HL-60/S4 treated with phorbol 12-myristate 13-acetate at 8.2 ng/mL for 4 days and 3 days (cell line): ENCODE results near the gene PHLDB2.

Experiments used
- in situ Hi-C: fragments of 300-500 bp; cut with MboI; formaldehyde crosslinking; loops from 2 replicates; pipeline ENCODE4 v1.15.0; 2022; ENCODE audit warnings: low sequenced_read_pairs

PHLDB2 gene

GRCh38 chr3:111923095-111923771 lies 64.2 kb downstream of the PHLDB2 start:
- in situ Hi-C loops: no loop called here

DNA sequence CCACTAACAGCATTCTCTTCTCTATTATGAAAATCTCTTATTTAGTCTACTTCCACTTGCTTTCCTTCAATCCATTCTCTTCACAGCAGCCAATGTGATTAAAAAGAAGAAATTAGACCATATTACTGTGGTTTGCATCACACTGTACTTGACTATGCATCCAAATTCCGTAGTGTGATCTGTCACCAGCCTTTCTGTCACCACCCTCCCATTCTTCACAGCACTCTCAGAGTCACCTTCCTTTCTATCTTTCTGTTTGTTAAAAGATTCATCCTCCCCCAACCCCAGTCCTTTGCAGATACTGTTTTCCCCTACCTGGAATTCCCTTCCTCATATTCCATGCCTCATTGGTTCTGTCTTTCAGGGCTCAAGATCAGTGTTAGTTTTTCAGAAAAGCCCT lies 64.7 kb downstream of the PHLDB2 start:
- in situ Hi-C loops: no loop called here

- in situ Hi-C loops: no loop called here
Observed at GRCh38 chr3:111924283-111924682, 65.2 kb downstream of the PHLDB2 start.

- in situ Hi-C loops: no loop called here
Observed at GRCh38 chr3:111926266-111926676, 67.2 kb downstream of the PHLDB2 start.

DNA sequence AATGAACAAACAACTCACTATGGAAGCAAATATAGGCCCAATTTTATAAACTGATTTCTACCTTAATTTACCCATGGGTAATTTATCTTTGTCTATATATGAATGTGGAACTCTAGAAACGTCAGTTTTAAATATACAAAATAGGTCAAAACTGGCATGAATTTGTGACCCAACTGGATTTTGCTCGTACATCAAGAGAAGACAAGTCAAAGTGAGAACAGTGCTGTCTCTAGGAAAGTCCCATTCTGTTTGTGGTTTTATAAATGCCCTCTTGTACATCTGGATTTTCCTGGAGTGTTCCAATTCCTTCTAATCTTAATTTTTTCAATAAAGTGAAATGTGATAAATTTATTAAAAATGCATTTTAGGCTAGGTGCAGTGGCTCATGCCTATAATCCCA lies 69.5 kb downstream of the PHLDB2 start:
- in situ Hi-C loops: no loop called here

- in situ Hi-C loops: no loop called here
Observed at GRCh38 chr3:111929484-111929883, 70.4 kb downstream of the PHLDB2 start.

DNA sequence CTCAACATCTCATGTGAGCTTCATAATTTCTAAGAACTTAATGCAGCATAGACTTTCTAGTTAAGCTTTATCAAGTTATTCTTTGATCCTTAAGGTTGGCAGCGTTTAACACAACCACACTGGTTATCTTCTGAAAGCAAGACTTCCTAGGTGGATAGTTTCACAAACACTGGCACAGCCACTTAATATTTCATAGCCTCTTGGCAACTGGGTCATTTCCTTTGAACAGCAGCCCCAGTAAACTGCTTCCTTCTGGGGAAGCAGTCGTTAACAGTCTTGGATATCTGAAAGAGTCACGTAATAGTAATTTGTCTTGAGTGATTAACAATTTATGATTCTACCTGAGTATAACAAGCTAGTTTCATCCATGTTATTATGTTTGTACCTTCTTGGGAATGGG lies 73.9 kb downstream of the PHLDB2 start:
- in situ Hi-C loops: no loop called here

DNA sequence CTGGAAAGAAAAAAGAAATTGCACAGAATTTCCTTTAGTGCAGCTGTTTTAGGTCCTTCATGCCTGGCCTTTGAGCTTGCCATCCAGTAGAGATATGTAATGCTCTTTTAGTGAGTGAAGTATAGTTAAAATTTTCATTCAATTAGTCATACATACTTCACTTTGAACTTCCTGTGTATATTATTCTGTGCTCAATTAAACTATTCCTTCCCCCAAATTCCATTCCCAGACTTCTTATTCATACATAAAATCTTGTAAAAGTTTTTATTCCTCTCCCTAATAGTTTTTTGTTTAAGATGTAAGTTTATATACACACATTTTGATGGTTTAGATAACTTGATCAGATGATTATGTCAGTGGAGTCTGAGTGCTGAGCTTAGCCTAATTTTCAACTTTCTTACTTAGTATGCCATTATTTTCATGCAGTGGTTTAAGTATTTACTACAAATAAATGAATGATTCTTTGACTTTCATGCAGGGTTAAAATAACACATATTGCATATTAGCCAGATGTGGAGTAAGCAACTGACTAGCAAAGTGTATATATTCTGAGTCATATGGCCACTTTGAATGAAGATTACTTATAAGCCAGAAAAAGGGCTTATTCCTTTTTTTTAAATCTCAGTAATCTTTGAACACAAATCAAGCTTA lies 77.3 kb downstream of the PHLDB2 start:
- in situ Hi-C loops: no loop called here

DNA sequence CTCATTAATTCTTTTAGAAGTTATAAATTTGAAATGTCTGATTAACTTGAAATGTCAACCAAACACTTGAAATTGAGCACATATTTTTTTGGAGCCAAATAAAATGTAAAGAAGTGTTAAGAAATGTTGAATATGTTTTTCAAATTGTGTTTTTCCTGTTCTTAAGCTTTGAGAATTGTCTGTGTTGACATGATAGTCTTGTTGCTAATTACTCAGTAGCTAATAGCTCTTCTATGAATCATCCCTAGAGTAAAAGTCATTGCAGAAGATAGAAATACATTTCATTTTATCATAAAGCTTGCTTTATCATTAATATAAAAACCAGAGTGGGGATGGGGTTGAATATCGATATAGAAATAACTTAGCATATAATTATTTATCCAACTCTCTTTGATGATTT lies 77.9 kb downstream of the PHLDB2 start:
- in situ Hi-C loops: no loop called here

DNA sequence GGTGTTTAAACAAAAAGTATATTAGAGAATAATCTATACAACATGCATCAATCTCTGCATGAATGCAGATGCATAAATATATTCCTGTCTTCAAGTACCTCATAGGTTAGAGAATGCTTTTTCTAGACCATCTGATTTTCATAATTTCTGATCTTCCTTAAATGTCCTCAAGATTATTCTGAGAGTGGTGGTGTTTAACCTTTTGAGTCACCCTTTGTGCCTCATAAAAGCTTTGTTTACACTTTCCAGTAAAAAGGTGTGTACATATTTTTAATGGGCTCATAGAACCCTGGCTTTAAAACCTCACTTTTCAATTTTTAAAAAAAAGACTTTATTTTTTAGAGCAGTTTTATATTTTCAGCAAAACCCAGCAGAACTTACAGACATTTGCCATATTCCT lies 78.8 kb downstream of the PHLDB2 start:
- in situ Hi-C loops: no loop called here

GRCh38 chr3:111939873-111940272 lies 80.8 kb downstream of the PHLDB2 start:
- in situ Hi-C loops: no loop called here

DNA sequence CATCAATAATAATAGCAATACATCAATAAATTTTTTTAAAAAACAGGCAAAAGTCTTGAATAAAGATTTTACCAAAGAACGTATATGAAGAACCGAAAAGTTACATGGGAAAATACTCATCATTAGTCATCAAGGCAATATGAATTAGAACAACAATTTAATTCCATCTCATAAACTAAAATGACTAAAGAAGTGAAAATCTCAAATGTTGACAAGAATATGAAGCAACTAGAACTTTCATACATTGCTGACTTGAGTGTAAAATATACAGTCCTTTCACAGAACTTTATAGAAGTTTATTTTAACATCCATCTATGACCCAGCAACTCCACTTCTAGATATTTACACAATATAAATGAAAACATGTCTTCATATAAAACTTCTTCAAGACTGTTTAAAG lies 84.5 kb downstream of the PHLDB2 start:
- in situ Hi-C loops: no loop called here

- in situ Hi-C loops: no loop called here
Observed at GRCh38 chr3:111944372-111944771, 85.3 kb downstream of the PHLDB2 start.

GRCh38 chr3:111947231-111947630 lies 88.2 kb downstream of the PHLDB2 start:
- in situ Hi-C loops: no loop called here

DNA sequence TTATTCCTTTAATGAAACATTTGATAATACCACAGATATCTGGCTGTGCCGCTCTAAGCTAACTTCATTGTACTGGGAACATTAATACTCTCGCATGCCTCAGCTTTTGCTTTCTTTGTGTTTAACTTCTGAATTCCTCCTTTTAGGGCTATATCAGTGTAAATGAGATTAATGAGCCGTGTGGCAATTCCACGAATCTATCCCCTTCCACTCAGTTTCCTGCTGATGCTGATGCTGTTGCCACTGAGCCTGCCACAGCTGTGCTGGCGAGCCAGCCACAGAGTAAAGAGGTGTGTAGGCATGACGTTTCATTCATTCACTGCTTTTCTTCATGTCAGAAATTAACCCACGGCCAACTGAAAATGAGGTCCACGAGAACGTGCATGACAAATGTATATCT lies 89.7 kb downstream of the PHLDB2 start:
- in situ Hi-C loops: no loop called here

DNA sequence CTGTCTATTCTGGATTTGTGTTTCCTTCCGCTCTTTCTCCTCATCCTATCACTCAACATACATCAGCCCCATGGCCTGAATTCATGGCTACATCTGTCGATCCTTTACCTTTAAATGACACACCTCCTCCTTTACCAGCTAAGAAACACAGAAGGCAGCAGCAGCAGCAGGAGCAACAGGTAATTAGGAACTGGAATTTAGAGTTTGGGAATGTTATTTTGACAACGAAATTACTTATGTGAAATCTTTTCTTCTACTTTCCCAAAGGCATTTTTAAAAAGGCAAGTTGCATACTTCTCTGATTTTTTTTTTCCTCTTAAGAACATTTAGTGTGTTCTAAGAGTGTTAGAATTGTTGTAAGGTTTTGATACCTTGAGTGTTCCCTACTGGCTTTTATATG lies 90.6 kb downstream of the PHLDB2 start:
- in situ Hi-C loops: loop anchor here (25.0 kb wide), 1 partner anchor 237 kb away; no protein-coding TSS in a partner anchor

DNA sequence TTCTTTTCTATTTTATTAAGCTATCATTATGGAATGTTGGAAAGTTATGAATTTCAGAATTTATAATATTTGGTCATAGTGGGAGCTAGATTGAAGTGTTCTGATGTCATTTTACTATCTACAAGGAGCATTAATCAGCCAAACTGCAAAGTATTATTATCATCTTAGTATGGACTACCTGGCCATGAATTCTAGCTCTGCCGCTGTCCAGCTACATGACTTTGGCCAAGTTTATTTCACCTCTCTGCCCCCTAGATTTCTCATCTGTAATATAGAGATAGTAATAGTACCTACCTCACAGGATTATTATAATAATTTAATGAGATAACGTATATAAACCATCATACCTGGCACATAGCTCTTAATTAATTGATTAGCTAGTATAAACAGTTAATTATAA lies 92.0 kb downstream of the PHLDB2 start:
- in situ Hi-C loops: loop anchor here (25.0 kb wide), 1 partner anchor 239 kb away; no protein-coding TSS in a partner anchor

DNA sequence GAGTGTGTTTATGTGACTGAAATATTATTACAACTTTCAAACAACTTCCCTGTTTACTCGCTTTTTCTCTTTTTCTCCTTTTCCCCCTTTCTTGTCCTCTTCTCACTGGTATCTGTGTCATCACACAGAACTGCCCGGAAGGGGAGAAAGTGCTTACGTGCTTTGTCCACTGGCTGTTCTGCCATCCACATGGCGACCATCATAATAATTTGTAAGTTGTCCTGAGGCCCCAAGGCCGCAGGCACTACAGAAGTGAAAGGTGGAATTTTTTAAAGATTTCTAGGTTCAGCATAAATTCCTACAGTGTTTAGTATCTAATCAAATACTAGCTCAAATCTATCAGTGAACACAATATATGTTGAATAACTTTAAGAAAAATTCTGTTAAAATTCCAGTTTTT lies 93.0 kb downstream of the PHLDB2 start:
- in situ Hi-C loops: loop anchor here (25.0 kb wide), 1 partner anchor 240 kb away; no protein-coding TSS in a partner anchor

GRCh38 chr3:111952866-111953450 lies 93.9 kb downstream of the PHLDB2 start:
- in situ Hi-C loops: loop anchor here (25.0 kb wide), 1 partner anchor 241 kb away; no protein-coding TSS in a partner anchor

- in situ Hi-C loops: loop anchor here (25.0 kb wide), 1 partner anchor 242 kb away; no protein-coding TSS in a partner anchor
Observed at GRCh38 chr3:111954228-111954990, 95.3 kb downstream of the PHLDB2 start.

GRCh38 chr3:111955876-111956275 lies 96.8 kb downstream of the PHLDB2 start:
- in situ Hi-C loops: loop anchor here (25.0 kb wide), 1 partner anchor 244 kb away; no protein-coding TSS in a partner anchor
